GM12865 (cell line): ENCODE measurements around the gene ERGIC1.

Experiments used
- DNase-seq: peaks from one replicate; pipeline ENCODE4 v3.0.0; 2010; ENCODE audit warnings: low read depth
- H3K4me3 ChIP-seq: 2 replicates; pipeline ENCODE4 v1.5.1; 2011; ENCODE audit warnings: mild to moderate bottlenecking, low read depth, low read length, control low read depth
- TF ChIP-seq, protein P1 (sequence below): IDR thresholded peaks from 2 replicates; pipeline ENCODE4 v1.5.1; 2011; ENCODE audit warnings: low read length, control low read depth, low read depth, inconsistent platforms; ENCODE audit not compliant: insufficient read depth; ENCODE audit errors: missing control alignments

The ERGIC1 gene

DNA sequence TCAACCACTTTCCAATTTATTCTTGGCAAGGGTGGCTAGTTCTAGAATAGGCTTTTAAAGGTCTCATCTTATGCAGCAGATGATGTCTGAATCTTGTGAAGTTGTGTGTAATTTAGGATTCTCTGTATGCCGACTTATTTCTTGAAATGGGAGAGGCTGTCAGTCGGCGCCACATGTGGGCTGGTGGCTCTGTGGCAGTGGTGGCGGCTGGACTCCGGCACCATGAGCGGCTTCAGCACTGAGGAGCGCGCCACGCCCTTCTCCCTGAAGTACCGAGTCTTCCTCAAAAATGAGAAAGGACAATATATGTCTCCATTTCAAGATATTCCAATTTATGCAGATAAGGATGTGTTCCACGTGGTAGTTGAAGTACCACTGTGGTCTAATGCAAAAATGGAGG is 141.2 kb downstream of the ERGIC1 start:
- TF ChIP-seq, protein P1, sequence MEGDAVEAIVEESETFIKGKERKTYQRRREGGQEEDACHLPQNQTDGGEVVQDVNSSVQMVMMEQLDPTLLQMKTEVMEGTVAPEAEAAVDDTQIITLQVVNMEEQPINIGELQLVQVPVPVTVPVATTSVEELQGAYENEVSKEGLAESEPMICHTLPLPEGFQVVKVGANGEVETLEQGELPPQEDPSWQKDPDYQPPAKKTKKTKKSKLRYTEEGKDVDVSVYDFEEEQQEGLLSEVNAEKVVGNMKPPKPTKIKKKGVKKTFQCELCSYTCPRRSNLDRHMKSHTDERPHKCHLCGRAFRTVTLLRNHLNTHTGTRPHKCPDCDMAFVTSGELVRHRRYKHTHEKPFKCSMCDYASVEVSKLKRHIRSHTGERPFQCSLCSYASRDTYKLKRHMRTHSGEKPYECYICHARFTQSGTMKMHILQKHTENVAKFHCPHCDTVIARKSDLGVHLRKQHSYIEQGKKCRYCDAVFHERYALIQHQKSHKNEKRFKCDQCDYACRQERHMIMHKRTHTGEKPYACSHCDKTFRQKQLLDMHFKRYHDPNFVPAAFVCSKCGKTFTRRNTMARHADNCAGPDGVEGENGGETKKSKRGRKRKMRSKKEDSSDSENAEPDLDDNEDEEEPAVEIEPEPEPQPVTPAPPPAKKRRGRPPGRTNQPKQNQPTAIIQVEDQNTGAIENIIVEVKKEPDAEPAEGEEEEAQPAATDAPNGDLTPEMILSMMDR: no peak
- no peak overlapping the region for H3K4me3 ChIP-seq
- DNase-seq: no peak

DNA sequence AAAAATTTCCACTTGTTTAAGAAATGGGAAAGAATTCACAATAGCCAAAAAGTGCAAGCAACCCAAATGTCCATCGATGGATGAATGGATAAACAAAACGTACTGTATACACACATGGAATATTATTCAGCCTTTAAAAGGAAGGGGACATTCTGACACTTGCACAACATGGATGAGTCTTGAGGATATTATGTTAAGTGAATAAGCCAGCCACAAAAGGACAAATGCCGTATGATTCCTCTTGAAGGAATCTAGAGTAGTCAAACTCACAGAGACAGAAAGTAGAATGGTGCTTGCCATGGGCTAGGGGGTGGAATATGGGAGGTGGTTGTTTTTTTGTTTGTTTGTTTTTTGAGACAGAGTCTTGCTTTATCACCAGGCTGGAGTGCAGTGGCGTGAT is 145.7 kb downstream of the ERGIC1 start:
- TF ChIP-seq, protein P1: no peak
- no peak overlapping the region for H3K4me3 ChIP-seq
- DNase-seq: no peak

DNA sequence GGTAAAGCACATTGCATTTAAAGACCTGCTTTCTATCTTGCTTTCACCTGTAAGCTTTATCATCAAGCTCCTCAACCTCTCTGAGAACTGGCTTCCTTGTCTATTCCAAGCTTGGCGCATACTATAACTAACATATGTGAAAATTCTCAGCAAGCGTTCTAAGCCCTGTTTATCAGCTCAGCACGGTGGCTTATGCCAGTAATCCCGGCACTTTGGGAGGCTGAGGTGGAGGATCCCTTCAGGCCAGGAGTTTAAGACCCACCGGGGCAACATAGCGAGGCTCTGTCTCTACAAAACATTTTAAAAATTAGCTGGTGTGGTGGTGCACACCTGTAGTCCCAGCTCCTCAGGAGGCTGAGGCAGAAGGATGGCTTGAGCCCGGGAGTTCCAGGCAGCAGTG is 147.9 kb downstream of the ERGIC1 start:
- TF ChIP-seq, protein P1: no peak
- H3K4me3 ChIP-seq: no peak overlapping the region
- DNase-seq: no peak

DNA sequence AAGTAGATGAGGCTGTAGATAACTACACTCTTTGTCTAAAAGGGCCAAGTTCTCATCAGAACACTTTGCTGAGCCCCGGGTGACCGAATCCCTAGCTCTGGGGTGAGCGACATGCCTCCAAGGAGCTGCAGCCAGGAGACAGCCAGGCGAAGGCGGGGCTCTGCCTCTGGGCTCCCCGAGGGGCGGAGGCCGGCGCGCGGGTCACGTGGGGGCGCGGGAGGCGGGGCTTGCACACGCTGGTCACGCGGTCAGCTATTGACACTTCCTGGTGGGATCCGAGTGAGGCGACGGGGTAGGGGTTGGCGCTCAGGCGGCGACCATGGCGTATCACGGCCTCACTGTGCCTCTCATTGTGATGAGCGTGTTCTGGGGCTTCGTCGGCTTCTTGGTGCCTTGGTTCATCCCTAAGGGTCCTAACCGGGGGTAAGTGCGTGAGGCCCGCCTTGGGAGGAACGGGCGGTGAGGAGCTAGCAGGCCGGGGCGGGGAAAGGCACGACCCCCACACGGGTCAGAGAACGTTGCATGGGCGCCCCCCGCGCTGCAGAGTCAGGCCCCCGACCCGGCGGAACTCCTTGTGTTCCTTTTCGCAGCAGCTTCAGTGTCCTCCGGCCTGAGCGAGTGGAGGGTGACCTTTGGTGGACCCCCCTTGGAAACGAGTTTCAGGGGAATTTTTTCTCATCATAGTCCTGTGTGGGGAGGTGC is 149.6 kb downstream of the ERGIC1 start, which contains the start of gene ATP6V0E1:
Gene ATP6V0E1, plus strand, starts transcription at position 230 of the 702 bp plus-strand sequence. Its CDS starts 90 bp downstream, at position 320.
- TF ChIP-seq, protein P1: no peak
- peak within 1 kb of the TSS; percentile 83 for H3K4me3 ChIP-seq
- DNase-seq: peak; percentile 93

DNA sequence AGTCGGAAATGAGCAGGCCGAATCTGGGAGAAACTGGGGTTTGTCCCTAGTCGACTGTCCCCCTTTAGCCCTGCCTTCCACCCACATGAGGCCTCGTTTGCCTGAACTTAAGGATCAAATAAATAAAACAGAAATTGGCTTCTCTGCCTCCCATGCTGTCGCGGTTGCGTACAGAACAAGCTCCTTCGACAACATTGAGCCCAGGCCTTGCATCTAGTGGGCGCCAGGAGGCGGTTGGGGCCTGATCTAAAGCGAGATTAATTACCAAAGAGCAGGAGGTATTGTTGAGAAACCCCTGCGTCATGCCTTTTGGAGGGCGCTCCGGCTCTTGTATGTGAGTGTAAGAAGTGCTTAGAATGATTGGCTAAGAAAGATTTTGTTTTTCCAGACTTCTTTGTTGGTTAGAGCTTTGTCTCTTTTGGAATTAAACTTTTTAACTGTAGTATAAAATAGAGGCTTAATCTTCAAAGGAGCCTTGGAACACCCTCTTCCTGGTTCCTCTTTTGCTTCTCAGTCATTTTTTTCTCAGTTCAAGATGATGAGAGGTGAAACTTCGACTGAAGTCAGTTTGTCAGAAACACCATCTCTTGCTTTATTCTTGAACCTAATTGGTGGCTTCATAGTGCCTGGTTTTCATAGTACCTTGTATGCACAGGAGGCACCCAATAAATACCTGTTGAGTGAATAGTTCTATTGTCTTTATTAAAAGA is 150.3 kb downstream of the ERGIC1 start:
- peak overlapping the region; percentile 83 for H3K4me3 ChIP-seq
- peak; percentile 89 for DNase-seq
- TF ChIP-seq, protein P1: peak; percentile 64

DNA sequence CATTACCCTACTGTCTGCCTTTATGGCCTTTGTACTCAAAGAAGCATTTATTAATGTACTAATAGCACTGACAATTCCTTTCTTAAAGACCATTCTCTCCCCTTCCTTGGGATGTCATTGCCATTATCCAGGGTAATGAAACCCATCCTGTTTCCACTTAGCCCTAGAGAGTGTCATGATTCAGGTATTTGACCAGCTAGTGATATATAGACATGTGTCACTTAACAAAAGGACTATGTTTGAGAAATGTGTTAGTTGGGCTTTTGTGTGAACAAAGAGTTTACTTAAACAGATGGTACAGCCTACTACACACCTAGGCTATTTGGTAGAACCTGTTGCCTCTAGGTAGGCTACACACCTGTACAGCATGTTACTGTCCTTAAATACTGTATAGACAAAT is 151.5 kb downstream of the ERGIC1 start:
- no peak for DNase-seq
- peak overlapping the region; percentile 83 for H3K4me3 ChIP-seq
- TF ChIP-seq, protein P1: no peak
